Mammary epithelial cell (primary cell): Measurements from ENCODE around the gene LMAN2L.

Source experiments
- EZH2 ChIP-seq: IDR thresholded peaks from 2 replicates; pipeline ENCODE4 v1.6.1; 2012; ENCODE audit warnings: low read length, inconsistent platforms, borderline replicate concordance
- TF ChIP-seq, protein P1 (sequence below), 2 donors: IDR thresholded peaks in 1 of 2; conservative IDR thresholded peaks in 1 of 2; 2 replicates each; pipeline ENCODE4 v1.5.1; 2011 to 2012; ENCODE audit warnings: inconsistent platforms in 2 of 2, low read length in 2 of 2, mild to moderate bottlenecking in 2 of 2, control low read depth in 1 of 2, low read depth in 1 of 2; ENCODE audit not compliant: insufficient read depth in 1 of 2; ENCODE audit errors: extremely low read depth in 1 of 2

DNA sequence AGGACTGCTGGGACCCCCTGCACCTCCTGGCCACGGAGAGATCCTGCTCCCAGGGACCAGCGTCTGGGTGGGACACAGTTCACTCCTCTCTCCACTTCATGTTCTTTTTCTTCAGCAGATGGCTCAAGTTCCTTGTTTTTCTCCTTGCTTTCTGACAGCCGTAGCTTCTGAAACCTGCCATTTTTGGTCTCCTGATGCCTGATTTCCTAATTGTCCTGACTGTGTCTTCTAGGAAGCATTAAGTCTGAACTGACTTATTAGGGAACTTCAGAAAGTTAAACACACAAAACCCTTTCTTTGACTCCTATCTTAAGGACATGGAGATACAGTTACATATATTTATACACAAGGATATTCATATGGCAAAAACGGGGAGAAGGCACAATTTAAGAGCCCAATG, 43.5 kb upstream of the LMAN2L start:
- TF ChIP-seq, protein P1, sequence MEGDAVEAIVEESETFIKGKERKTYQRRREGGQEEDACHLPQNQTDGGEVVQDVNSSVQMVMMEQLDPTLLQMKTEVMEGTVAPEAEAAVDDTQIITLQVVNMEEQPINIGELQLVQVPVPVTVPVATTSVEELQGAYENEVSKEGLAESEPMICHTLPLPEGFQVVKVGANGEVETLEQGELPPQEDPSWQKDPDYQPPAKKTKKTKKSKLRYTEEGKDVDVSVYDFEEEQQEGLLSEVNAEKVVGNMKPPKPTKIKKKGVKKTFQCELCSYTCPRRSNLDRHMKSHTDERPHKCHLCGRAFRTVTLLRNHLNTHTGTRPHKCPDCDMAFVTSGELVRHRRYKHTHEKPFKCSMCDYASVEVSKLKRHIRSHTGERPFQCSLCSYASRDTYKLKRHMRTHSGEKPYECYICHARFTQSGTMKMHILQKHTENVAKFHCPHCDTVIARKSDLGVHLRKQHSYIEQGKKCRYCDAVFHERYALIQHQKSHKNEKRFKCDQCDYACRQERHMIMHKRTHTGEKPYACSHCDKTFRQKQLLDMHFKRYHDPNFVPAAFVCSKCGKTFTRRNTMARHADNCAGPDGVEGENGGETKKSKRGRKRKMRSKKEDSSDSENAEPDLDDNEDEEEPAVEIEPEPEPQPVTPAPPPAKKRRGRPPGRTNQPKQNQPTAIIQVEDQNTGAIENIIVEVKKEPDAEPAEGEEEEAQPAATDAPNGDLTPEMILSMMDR (conservative IDR thresholded peaks at IDR 0.05 in 1 of 2, IDR thresholded peaks at IDR 0.05 in 1 of 2; ENCODE audit: extremely low read depth in 1 of 2, insufficient read depth in 1 of 2, low read depth in 1 of 2, low read length in 2 of 2) = no peak
- no peak for TF ChIP-seq EZH2
